ENCODE measurements around the gene BICD1.

The BICD1 gene

GRCh38 chr12:32124637-32125036, 18.0 kb downstream of the BICD1 start:
- Histone ChIP-seq H3K9me3 (ENCODE audit: insufficient read depth, low read length) (no peaks in the 10 kb centered on the region), H3K27me3 (ENCODE audit: insufficient read depth, insufficient read length) (no peaks in the 10 kb centered on the region), H3K4me1 (ENCODE audit: insufficient read depth, insufficient read length) (peaks cover 3% of the 10 kb centered on the region), H3K9ac (ENCODE audit: insufficient read length, low read depth) (peak overlapping the region; percentile 45), H3K4me3 (ENCODE audit: insufficient read length, low read depth) (no peak overlapping the region), H3K36me3 (ENCODE audit: insufficient read depth, insufficient read length, low read length) (peaks cover 8% of the 10 kb centered on the region)
- TF ChIP-seq ZNF274 (IDR thresholded peaks at IDR 0.05; ENCODE audit: low read depth, low read length), result no peak
- TF ChIP-seq YY1 (IDR thresholded peaks at IDR 0.05; ENCODE audit: insufficient read depth, insufficient read length), result no peak
- no peak for TF ChIP-seq SUZ12 (IDR thresholded peaks at IDR 0.05; ENCODE audit: extremely low read depth, insufficient read depth, insufficient read length)
- no peak for DNase-seq (ENCODE audit: low read depth, low spot score)

- DNase-seq (ENCODE audit: low read depth, low spot score), result no peak
- H3K9ac ChIP-seq (ENCODE audit: insufficient read length, low read depth), result no peak overlapping the region
- peaks cover 3% of the 10 kb centered on the region for H3K4me1 ChIP-seq (ENCODE audit: insufficient read depth, insufficient read length)
- H3K4me3 ChIP-seq (ENCODE audit: insufficient read length, low read depth), result no peak overlapping the region
- H3K36me3 ChIP-seq (ENCODE audit: insufficient read depth, insufficient read length, low read length), result peaks cover 8% of the 10 kb centered on the region
- H3K27me3 ChIP-seq (ENCODE audit: insufficient read depth, insufficient read length), result no peaks in the 10 kb centered on the region
- TF ChIP-seq ZNF274 (IDR thresholded peaks at IDR 0.05; ENCODE audit: low read depth, low read length), result no peak
- TF ChIP-seq SUZ12 (IDR thresholded peaks at IDR 0.05; ENCODE audit: extremely low read depth, insufficient read depth, insufficient read length), result no peak
- TF ChIP-seq YY1 (IDR thresholded peaks at IDR 0.05; ENCODE audit: insufficient read depth, insufficient read length), result no peak
- no peaks in the 10 kb centered on the region for H3K9me3 ChIP-seq (ENCODE audit: insufficient read depth, low read length)
Measured at GRCh38 chr12:32125455-32126084, 18.9 kb downstream of the BICD1 start.

GRCh38 chr12:32126720-32127119, 20.1 kb downstream of the BICD1 start:
- Histone ChIP-seq H3K9me3 (ENCODE audit: insufficient read depth, low read length) (no peaks in the 10 kb centered on the region), H3K4me1 (ENCODE audit: insufficient read depth, insufficient read length) (peaks cover 3% of the 10 kb centered on the region), H3K4me3 (ENCODE audit: insufficient read length, low read depth) (no peak overlapping the region), H3K27me3 (ENCODE audit: insufficient read depth, insufficient read length) (no peaks in the 10 kb centered on the region), H3K9ac (ENCODE audit: insufficient read length, low read depth) (no peak overlapping the region), H3K36me3 (ENCODE audit: insufficient read depth, insufficient read length, low read length) (peaks cover 14% of the 10 kb centered on the region)
- no peak for DNase-seq (ENCODE audit: low read depth, low spot score)
- TF ChIP-seq YY1 (IDR thresholded peaks at IDR 0.05; ENCODE audit: insufficient read depth, insufficient read length) (no peak), ZNF274 (IDR thresholded peaks at IDR 0.05; ENCODE audit: low read depth, low read length) (no peak), SUZ12 (IDR thresholded peaks at IDR 0.05; ENCODE audit: extremely low read depth, insufficient read depth, insufficient read length) (no peak)

DNA sequence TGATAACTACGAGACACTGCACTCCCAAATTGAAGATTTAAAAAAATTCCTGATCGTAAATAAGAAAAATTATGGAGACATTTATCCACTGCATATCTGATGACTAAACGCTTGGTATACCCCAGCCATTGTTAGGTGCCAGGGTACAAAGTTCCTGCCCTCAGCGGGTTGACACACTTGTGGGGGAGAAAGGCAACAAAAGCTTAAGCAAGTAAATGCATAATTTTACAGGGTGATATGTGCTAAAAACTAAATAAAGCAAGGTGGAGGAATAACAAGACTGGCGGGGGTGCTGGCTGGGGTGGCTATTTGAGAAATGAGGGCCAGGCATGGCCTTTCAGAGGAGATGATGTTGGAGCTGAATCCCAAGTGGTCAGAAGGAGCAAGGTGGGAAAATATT, 25.0 kb downstream of the BICD1 start:
- Histone ChIP-seq H3K27me3 (ENCODE audit: insufficient read depth, insufficient read length) (no peaks in the 10 kb centered on the region), H3K9me3 (ENCODE audit: insufficient read depth, low read length) (no peaks in the 10 kb centered on the region), H3K9ac (ENCODE audit: insufficient read length, low read depth) (no peak overlapping the region), H3K36me3 (ENCODE audit: insufficient read depth, insufficient read length, low read length) (peaks cover 22% of the 10 kb centered on the region), H3K4me1 (ENCODE audit: insufficient read depth, insufficient read length) (peaks cover 4% of the 10 kb centered on the region), H3K4me3 (ENCODE audit: insufficient read length, low read depth) (no peak overlapping the region)
- TF ChIP-seq YY1 (IDR thresholded peaks at IDR 0.05; ENCODE audit: insufficient read depth, insufficient read length) (no peak), SUZ12 (IDR thresholded peaks at IDR 0.05; ENCODE audit: extremely low read depth, insufficient read depth, insufficient read length) (no peak), ZNF274 (IDR thresholded peaks at IDR 0.05; ENCODE audit: low read depth, low read length) (no peak)
- DNase-seq (ENCODE audit: low read depth, low spot score), result no peak

DNA sequence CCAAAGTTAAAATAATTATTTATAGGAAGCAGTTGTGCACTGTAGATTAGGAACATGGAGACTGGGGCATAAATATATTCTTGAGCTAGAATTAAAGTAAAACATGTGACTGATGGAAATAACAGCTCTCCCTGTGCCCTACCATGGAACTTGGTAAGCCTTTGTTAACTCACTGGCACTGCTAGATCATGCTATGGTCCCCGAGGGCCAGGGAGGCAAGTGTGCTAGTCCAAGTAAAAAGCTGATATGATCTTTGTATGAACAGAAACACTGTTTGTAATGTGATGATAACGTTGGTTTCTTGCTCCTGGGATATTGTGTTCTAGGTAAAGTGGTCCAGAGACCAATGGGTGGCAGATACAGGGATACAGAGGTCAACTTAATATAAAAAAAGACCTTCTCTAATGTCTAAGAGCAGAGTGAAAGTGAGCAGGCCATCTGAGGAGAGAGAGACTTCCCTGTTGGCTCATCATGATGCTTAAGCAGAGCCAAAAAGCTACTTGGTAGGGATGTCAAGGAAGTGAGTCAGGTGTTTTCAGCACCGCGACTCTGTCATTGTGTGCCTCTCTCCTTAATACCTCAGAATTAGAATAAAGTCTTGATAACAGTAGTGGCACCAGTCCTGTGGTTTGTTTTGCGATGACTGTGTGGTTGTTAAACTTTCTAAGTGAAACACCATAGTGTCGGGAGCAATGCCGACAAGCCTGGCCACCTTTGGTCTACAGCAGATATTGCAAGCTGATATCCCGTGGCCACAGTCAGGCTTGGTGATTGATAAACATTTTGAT, 27.6 kb downstream of the BICD1 start:
- Histone ChIP-seq H3K36me3 (ENCODE audit: insufficient read depth, insufficient read length, low read length) (peaks cover 16% of the 10 kb centered on the region), H3K4me1 (ENCODE audit: insufficient read depth, insufficient read length) (peaks cover 4% of the 10 kb centered on the region), H3K27me3 (ENCODE audit: insufficient read depth, insufficient read length) (no peaks in the 10 kb centered on the region), H3K9ac (ENCODE audit: insufficient read length, low read depth) (no peak overlapping the region), H3K9me3 (ENCODE audit: insufficient read depth, low read length) (no peaks in the 10 kb centered on the region), H3K4me3 (ENCODE audit: insufficient read length, low read depth) (no peak overlapping the region)
- no peak for TF ChIP-seq YY1 (IDR thresholded peaks at IDR 0.05; ENCODE audit: insufficient read depth, insufficient read length)
- DNase-seq (ENCODE audit: low read depth, low spot score), result no peak

- Histone ChIP-seq H3K36me3 (ENCODE audit: insufficient read depth, insufficient read length, low read length) (peaks cover 18% of the 10 kb centered on the region), H3K9ac (ENCODE audit: insufficient read length, low read depth) (no peak overlapping the region), H3K4me1 (ENCODE audit: insufficient read depth, insufficient read length) (peaks cover 4% of the 10 kb centered on the region), H3K27me3 (ENCODE audit: insufficient read depth, insufficient read length) (no peaks in the 10 kb centered on the region), H3K4me3 (ENCODE audit: insufficient read length, low read depth) (no peak overlapping the region), H3K9me3 (ENCODE audit: insufficient read depth, low read length) (no peaks in the 10 kb centered on the region)
- TF ChIP-seq ZNF274 (IDR thresholded peaks at IDR 0.05; ENCODE audit: low read depth, low read length) (no peak), SUZ12 (IDR thresholded peaks at IDR 0.05; ENCODE audit: extremely low read depth, insufficient read depth, insufficient read length) (no peak), YY1 (IDR thresholded peaks at IDR 0.05; ENCODE audit: insufficient read depth, insufficient read length) (no peak)
- DNase-seq (ENCODE audit: low read depth, low spot score), result no peak
Measured at GRCh38 chr12:32135967-32136366, 29.3 kb downstream of the BICD1 start.

DNA sequence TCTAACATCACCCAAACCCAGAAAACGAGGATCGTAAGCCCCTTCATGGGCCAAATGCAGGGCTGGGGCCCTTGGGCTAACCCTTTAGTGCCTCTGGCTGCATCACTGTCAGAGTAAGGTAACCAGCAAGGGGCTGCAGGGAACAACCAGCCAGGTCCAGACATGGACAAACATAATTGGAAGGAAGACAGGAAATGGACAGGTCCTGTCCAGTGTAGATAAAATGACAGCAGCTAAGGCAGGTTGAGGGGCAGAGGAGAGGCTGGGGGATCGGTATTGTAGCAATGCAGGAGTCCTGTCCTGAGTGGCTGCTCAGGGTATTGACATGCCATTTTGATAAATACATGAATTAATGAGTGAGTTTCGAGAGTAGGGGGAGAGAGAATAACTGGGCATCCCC, 29.8 kb downstream of the BICD1 start:
- no peak for TF ChIP-seq SUZ12 (IDR thresholded peaks at IDR 0.05; ENCODE audit: extremely low read depth, insufficient read depth, insufficient read length)
- TF ChIP-seq YY1 (IDR thresholded peaks at IDR 0.05; ENCODE audit: insufficient read depth, insufficient read length), result no peak
- TF ChIP-seq ZNF274 (IDR thresholded peaks at IDR 0.05; ENCODE audit: low read depth, low read length), result no peak
- no peak overlapping the region for H3K9ac ChIP-seq (ENCODE audit: insufficient read length, low read depth)
- no peaks in the 10 kb centered on the region for H3K27me3 ChIP-seq (ENCODE audit: insufficient read depth, insufficient read length)
- H3K4me3 ChIP-seq (ENCODE audit: insufficient read length, low read depth), result no peak overlapping the region
- peaks cover 16% of the 10 kb centered on the region for H3K36me3 ChIP-seq (ENCODE audit: insufficient read depth, insufficient read length, low read length)
- H3K9me3 ChIP-seq (ENCODE audit: insufficient read depth, low read length), result no peaks in the 10 kb centered on the region
- DNase-seq (ENCODE audit: low read depth, low spot score), result no peak
- H3K4me1 ChIP-seq (ENCODE audit: insufficient read depth, insufficient read length), result peaks cover 4% of the 10 kb centered on the region

Data from NT2/D1 (cell line).